ENCODE results near the gene KANK2. TPM values are rescaled to one million over a fixed set of nuclear protein-coding genes. Genes with fewer than 3 reads are reported as not detected.

The KANK2 gene
- total and polyA plus RNA-seq, 2 of the 8 experiments (the other 6 are each of a cell fraction or from before 2014, with no cell fraction given) = 25.2 to 42.3 TPM

- no peak overlapping the region for H2BK20ac ChIP-seq (ENCODE audit: low read length)
- no peak overlapping the region for H2BK12ac ChIP-seq (ENCODE audit: low read depth, low read length)
- H2AK5ac ChIP-seq (ENCODE audit: low read depth, low read length) = no peak overlapping the region
- H2AFZ ChIP-seq (ENCODE audit: low read length) = no peak overlapping the region
- no peak overlapping the region for H3K4me3 ChIP-seq (ENCODE audit: extremely low read depth in 1 of 4, insufficient read depth in 2 of 4, low read depth in 3 of 4, low read length in 4 of 4)
- H3K4ac ChIP-seq (replicated peaks; ENCODE audit: insufficient read length, low read depth, low read length) = no peak overlapping the region
- POLR2A ChIA-PET (ENCODE audit: partially characterized antibody) = interaction anchor here (0.6 to 1.4 kb wide), 4 partner anchors 10 to 73 kb away, joined by 3 read pairs; no protein-coding TSS in a partner anchor
- H2BK15ac ChIP-seq (ENCODE audit: low read length) = no peak overlapping the region
- H3K27ac ChIP-seq (ENCODE audit: low read depth, low read length) = no peak overlapping the region
- 89% methylated on average over 1 of the region's 1 CpG; no CpG with 5 or more reads in 1 of the 2 experiments for WGBS, 2 experiments (ENCODE audit: extremely low coverage in 1 of 2, insufficient coverage in 1 of 2, insufficient read length in 1 of 2, insufficient replicate concordance in 2 of 2, low coverage in 1 of 2, low lambda C conversion rate in 2 of 2, missing lambda C conversion rate in 1 of 2)
- peaks cover 0 to 3% (median 2%) of the 10 kb centered on the region in 4 experiments; a peak in 2 of 7 replicates for H3K4me1 ChIP-seq (replicated peaks in 1 of 4; ENCODE audit: control insufficient read depth in 3 of 4, insufficient read depth in 4 of 4, low read length in 3 of 4)
- no peak overlapping the region for H3K4me2 ChIP-seq (ENCODE audit: insufficient read depth in 1 of 2, low read depth in 2 of 2, low read length in 2 of 2)
- H3K23me2 ChIP-seq (ENCODE audit: low read depth, low read length) = no peaks in the 10 kb centered on the region
- H3K56ac ChIP-seq (replicated peaks; ENCODE audit: insufficient read length, low read depth, low read length) = no peak overlapping the region
- no peaks in the 10 kb centered on the region for H3K9me3 ChIP-seq (ENCODE audit: insufficient read depth in 2 of 2, low read depth in 1 of 2, low read length in 1 of 2)
- no peak overlapping the region for H4K91ac ChIP-seq (replicated peaks; ENCODE audit: insufficient read length, low read length)
- no peak overlapping the region for H4K5ac ChIP-seq (ENCODE audit: insufficient read length, low read depth, low read length)
- H3K14ac ChIP-seq (ENCODE audit: insufficient read length) = no peak overlapping the region
- no peak overlapping the region for H3K23ac ChIP-seq (ENCODE audit: insufficient read length)
- no peaks in the 10 kb centered on the region for H3K79me2 ChIP-seq (ENCODE audit: control insufficient read depth in 1 of 2, insufficient read depth in 2 of 2, low read length in 2 of 2)
- no peaks in the 10 kb centered on the region; the same call in 1 of the 2 replicates for H3K79me1 ChIP-seq (ENCODE audit: low read depth, low read length)
- no peak overlapping the region for H3K9ac ChIP-seq (replicated peaks in 1 of 4; ENCODE audit: extremely low read depth in 1 of 4, low read depth in 3 of 4, low read length in 3 of 4)
- peaks cover 0 to 2% of the 10 kb centered on the region in 2 experiments for H4K20me1 ChIP-seq (replicated peaks in 1 of 2; ENCODE audit: control insufficient read depth in 1 of 2, insufficient read depth in 2 of 2, low read length in 2 of 2)
- CTCF ChIA-PET (ENCODE audit: partially characterized antibody) = interaction anchor here (0.9 to 1.5 kb wide), 6 partner anchors 9 to 111 kb away, joined by 3 to 9 read pairs (median 4); no protein-coding TSS in a partner anchor
- H2BK5ac ChIP-seq (ENCODE audit: low read depth, low read length) = no peak overlapping the region
- H4K8ac ChIP-seq (ENCODE audit: extremely low read depth, insufficient read depth, low read length) = no peak overlapping the region
- DNase-seq (ENCODE audit: low read depth in 1 of 2, low spot score in 2 of 2) (no peak), FAIRE-seq (no peak)
- peaks cover 0 to 8% (median 1%) of the 10 kb centered on the region in 4 experiments; a peak in 1 of 8 replicates for H3K36me3 ChIP-seq (ENCODE audit: control insufficient read depth in 2 of 4, insufficient read depth in 4 of 4, low read length in 3 of 4)
- H2BK120ac ChIP-seq (replicated peaks; ENCODE audit: low read depth, low read length) = no peak overlapping the region
- H3K27me3 ChIP-seq (replicated peaks in 1 of 4; ENCODE audit: control insufficient read depth in 3 of 4, extremely low read depth in 1 of 4, insufficient read depth in 3 of 4, low read length in 3 of 4) = no peaks in the 10 kb centered on the region
- no peak overlapping the region for H3K18ac ChIP-seq (ENCODE audit: extremely low read depth, low read length)
- TF ChIP-seq SIN3A (conservative IDR thresholded peaks at IDR 0.05 in 1 of 2, IDR thresholded peaks at IDR 0.05 in 1 of 2; ENCODE audit: low read depth in 1 of 2, low read length in 2 of 2) (no peak), MAFK (IDR thresholded peaks at IDR 0.05; ENCODE audit: low read depth, low read length) (no peak), NANOG (IDR thresholded peaks at IDR 0.05; ENCODE audit: insufficient read depth, low read depth, low read length, poor library complexity, severe bottlenecking) (no peak), SP1 (IDR thresholded peaks at IDR 0.05; ENCODE audit: low read depth, low read length) (no peak), TBP (IDR thresholded peaks at IDR 0.05; ENCODE audit: low read depth, low read length) (no peak), BRCA1 (IDR thresholded peaks at IDR 0.05; ENCODE audit: low read depth, low read length) (no peak), POLR2A (IDR thresholded peaks at IDR 0.05; ENCODE audit: control extremely low read depth in 1 of 2, low read depth in 2 of 2, low read length in 2 of 2) (no peak)
These were observed 14.4 kb downstream of the KANK2 start for GRCh38 chr19:11182994-11183393.

Measured in H1 (cell line).